ENCODE measurements around the gene CA11. TPM values are rescaled to one million over a fixed set of nuclear protein-coding genes. Genes with fewer than 3 reads are reported as not detected.
"Not testable (repeated sequence)": the region's sequence is repeated elsewhere in the genome, so short reads cannot be mapped to it uniquely, and the experiment has no call there.

Gene CA11
- total RNA-seq, 1 donor from 2014 or later, result 2.3 TPM

DNA sequence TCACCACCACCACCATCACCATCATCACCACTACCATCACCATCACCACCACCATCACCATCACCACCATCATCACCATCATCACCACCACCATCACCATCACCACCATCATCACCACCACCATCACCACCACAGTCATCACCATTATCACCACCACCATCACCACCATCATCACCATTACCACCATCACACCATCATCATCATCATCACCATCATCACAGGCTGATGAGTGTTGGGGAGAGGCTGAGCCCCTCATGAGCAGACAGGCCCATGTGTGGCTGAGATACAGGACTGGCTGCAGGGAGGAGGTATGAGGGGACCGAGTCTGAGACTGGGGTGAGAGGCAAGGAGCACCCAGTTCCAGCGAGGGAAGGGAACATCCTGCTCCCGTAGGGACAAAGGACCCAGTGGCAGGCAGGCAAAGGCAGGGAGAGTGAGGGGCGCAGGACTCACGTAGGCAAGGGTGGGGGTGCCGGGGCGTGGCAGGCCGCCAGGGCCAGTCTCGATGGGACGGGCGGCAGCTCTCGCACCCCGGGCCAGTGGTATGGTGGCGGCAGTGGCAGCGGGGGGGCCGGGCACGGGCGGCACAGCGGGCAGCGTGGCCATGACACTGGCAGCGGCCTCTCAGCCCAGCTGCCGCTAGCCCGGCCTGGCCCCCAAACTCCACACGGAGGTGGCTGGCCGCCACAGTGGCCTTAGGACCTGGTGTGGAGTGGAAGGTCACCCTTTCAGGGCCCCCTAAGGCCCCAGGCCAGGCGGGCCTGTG lies 24.1 kb upstream of the CA11 start:
- no peak for DNase-seq

DNA sequence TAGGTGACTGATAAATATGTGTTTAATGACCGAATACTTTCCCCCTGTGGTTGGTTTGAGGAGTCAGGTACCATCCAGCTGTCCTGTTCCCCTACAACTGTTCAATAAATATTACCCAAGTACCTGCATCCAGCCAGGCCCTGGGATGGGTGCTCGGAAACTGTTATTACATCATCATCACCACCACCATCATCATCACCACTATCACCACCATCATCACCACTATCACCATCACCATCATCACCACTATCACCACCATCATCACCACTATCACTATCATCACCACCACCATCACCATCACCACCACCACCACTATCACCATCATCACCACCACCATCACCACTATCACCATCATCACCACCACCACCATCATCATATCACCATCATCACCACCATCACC lies 22.8 kb upstream of the CA11 start:
- DNase-seq, result no peak

DNA sequence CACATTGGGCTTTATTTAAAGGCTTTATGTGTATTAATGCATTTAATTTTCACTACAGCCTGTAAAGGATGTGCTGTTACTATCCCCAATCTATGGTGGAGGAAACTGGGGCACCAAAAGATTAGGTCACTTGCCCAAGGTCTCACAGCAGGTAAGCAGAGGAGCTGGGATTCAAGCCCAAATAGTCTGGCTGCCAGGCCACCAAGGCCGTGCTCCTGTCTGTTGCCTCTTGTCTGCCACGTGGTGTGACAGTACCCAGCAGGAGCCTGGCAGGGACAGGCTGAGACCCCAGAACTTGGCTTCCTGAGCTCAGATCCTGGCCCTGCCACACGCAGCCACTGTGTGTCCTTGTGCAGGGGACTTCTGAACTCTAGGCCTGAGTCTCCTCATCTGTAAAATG lies 22.3 kb upstream of the CA11 start:
- no peak for DNase-seq

DNA sequence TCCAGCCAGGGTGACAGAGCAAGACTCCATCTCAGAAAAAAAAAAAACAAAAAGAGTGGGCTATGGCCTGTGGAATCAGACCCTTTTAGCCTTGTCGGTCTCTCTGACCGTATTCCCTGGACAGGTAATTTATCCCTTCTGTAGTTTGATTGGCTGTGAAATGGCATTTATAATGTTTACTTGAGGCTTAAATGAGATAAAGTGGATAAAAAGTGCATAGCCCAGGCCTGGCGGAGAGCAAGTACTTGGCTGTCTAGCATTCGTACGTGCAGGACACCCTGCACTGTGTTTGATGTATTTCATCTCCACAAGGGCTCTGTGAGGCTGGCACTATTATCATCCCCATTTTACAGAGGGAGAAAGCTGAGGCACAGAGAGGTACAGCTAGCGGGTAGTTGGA lies 19.8 kb upstream of the CA11 start:
- DNase-seq, result no peak

DNA sequence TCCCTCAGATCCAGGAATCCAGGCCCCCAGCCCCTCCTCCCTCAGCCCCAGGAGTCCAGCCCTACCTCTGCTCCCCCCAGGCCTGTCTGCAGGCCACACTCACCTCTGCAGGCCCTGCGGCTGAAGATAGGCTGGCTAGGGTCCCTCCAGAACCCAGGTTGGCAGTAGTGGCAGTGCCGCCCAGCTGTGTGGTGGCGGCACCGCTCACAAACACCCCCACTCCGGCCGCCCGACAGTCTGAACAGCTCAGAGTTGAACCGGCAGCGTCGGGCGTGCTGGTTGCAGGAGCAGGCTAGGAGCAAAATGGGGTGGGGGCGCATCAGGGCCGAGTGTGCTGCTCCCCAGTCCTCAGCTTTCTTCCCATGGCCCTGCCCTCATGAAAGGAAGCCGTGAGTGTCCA lies 18.5 kb upstream of the CA11 start:
- DNase-seq, result no peak

DNA sequence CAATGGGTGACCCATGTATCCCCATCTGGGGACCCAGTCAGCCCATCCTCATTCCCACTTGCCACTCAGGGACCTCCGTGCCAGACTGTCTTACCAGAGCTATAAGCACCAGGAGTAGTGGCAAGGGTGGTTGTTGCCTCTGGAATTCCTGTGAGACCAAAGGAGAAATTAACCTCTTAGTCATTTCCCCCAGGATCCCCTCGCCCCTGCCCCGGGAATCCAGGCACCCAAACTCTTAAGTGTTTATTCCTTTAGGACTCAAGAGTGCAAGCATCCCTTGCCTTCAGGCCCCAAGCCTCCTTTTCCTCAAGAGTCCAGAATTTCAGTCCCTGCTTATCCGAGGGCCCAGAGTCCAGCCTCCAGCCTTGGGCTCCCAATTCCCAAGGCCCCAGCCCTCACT lies 17.7 kb upstream of the CA11 start:
- no peak for DNase-seq

DNA sequence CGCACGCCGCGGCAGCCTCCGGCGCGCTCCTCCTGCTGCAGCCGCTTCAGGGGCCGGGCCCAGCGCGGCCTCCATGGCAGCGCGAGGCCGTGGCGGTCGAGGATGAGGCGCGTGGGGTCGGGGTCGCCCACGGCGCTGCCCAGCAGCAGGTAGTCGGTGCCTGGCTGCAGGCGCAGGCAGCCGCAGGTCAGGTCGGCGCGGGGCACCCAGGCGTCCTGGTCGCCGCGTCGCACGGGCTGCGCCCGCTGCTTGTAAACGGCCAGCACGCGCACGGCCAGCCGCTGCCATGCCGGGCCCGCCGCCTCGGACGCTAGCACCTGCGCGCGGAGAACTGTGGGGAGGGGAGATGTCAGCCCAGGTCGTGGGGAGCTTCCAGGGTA lies 15.7 kb upstream of the CA11 start:
- no peak for DNase-seq

DNA sequence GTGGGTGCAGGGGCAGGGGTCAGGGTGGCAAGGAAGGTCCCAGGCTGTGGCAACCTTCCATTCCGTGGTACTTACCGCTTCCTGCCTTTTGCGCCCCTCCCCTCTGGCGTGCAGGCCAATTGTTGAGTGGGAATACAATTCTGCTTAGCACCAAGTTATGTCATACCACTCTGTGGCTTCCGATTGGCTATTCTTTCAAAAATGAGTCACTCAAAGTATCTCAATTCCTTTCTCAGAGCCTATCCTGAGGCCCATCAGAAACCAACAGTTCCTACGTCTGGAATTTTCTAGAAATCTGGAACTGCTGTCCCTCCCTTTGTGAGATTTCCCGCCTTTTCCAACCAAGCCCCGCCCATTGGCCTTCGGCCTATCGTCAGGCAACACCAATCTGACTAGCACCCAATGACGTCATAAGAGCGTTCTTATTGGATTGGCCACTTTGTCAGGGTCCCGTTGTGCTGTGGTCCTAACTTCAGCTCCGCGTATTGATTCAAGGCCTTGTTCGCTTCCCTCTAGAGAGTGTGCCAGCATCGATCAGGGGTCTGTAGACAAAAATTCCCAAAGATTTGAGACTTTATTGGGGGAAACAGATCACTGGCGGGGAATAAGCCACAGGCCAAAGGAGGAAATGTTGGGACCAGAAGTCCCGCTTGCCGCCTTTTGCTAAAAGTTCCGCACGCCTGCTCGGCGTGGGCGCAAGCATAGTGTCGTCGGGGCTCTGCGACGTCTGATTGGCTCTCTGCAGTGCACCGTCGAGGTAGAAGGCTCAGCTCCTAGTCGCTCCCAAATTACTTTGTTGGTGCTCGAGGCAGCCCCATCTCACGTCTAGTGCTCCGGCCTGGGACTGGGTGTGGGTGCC lies 15.1 kb upstream of the CA11 start:
- peak; percentile 90 for DNase-seq

DNA sequence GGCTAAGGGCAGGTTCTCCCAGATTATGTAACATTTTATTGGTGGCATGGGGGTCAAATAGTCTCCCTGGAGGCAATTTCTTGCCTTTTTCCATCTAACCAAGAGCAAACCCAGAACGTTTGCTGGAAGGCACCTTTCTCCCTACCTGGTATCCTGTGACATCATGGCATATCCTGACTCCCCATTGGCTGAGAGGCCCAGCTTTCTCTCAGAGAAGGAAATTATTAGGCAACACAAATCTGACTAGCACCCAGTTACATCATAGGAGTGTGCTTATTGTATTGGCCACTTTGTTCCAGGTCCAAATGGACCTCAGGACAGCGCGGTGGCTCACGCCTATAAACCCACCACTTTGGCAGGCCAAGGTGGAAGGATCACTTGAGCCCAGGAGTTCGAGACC lies 13.8 kb upstream of the CA11 start:
- no peak for DNase-seq

DNA sequence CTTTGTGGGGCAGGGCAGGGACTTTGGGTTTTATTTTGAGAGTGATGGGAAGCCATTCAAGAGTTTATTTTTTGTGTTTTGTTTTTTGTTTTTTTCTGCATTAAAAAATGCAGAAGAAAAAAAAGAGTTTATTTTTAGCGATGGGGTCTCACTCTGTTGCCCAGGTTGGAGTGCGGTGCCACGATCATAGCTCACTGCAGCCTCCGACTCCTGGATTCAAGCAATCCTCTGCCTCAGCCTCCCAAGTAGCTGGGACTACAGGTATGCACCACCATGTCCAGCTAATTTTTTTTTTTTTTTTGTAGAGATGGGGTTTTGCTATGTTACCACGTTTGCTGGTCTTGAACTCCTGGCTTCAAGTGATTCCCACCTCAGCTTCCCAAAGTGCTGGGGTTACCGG lies 12.5 kb upstream of the CA11 start:
- DNase-seq, result no peak

DNA sequence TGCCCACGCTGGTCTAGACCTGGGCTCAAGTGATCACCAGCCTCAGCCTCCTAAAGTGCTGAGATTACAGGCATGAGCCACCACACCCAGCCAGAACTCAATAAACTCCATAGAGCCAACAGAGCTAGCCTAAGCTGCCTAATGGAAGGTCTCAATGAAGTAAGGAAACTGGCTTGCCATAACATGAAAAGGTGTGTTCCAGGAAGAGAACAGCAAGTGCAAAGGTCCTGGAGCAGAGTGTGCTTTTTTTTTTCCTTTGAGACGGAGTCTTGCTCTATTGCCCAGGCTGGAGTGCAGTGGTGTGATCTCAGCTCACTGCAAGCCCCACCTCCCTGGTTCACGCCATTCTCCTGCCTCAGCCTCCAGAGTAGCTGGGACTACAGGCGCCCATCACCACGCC lies 11.8 kb upstream of the CA11 start:
- not testable (repeated sequence) for DNase-seq

DNA sequence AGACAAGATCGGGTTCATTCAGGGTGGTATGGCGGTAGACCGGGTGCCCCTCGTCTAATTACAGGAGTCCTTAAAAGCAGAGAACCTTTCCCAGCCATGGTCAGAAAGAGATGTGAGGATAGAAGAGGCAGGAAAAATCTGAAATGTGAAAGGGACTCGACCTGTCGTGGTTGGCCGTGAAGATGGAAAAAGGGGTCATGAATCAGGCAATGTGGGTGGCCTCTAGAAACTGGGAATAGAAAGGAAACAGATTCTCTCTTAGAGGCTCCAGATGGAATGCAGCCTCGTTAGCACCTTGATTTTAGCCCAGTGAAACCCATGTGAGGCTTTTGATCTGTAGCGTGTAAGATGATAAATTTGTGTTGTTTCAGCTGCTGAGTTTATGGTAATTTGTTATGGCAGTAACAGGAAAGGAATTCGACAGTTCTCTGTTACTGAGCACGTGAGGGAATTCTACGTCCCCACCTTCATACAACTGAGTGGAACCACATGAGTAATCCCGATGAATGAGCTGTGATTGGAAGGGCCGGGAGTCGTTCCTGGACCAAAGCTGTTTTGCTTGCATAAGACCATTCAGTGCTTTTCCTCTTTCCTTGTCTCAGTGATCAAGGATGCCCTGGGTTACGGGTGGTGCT lies 11.0 kb upstream of the CA11 start:
- peak; percentile 46 for DNase-seq

DNA sequence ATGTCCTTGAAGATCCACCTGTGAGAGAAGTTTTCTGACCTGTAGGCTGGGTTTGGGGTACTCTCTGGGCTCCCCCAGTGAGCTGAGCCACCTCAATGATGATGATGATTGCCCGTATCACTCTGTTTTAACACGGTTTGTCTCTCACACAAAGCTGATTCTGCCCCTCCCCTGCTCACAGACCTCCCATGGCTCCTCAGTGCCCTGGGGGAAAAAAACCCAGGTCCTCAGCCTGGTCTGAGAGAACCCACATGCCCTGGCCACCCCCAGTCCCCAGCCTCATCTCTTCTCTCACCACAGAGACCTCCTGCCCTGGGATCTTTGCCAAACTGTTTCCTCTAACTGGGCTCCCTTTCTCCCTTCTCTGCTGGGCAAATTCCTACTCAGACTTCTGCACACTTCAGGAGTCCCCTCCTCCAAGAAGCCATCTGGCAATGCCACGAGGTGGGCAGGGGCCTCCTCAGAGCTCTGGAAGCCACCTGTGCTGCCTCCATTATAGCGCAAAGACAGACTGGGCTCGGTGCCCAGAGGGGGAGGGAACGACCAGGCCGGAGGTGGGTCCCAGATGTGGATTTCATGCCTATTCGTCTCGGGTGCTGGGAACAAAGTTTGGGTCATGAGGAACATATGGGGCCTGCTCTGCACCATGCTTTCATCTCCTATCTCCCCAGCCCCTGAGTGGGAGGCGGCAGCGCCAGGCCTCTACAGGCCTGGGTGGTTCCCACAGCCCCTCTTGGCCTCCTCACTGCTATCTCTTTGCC lies 8.5 kb upstream of the CA11 start:
- peak; percentile 12 for DNase-seq

DNA sequence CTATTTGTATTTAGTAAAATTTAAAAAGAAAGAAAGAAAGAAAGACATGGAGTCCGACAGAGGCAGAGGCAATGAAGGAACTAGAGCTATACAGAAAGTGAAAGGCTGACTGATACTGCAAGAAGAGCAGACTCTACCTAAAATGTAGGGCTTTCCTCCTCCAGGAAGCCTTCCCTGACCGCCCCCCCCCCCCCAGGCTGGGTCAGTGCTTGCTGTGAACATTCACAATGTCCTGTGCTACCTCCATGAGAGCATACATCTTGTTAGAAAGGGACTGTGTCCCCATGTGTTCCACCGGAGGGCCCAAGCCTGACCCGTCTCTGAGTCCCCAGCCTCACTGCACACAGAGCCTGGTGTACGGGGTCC lies 5.7 kb upstream of the CA11 start:
- no peak for DNase-seq

DNA sequence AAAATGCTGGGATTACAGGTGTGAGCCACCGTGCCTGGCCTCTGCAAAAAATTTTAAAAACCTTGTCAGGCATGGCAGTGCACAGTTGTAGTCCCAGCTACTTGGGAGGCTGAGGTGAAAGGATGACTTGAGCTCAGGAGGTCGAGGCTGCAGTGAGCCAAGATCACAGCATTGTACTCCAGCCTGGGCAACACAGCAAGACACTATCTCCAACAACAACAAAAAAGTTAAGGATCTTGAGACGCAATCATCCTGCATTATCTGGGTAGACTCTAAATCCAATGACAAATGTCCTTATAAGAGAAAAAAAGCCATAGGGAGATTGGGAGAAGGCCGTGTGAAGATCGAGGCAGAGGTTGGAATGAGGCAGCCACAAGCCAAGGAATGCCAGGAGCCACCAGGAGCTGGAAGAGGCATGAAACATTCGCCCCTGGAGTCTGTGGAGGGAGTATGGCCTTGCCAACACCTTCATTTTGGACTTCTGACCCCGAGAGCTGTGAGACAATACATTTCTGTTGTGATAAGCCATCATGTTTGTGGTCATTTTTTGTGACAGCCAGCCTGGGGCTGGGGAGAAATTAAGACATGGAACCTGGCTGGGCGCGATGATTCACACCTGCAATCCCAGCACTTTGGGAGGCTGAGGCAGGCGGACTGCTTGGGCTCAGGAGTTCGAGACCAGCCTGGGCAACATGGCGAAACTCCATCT lies 5.1 kb upstream of the CA11 start:
- DNase-seq, result no peak

DNA sequence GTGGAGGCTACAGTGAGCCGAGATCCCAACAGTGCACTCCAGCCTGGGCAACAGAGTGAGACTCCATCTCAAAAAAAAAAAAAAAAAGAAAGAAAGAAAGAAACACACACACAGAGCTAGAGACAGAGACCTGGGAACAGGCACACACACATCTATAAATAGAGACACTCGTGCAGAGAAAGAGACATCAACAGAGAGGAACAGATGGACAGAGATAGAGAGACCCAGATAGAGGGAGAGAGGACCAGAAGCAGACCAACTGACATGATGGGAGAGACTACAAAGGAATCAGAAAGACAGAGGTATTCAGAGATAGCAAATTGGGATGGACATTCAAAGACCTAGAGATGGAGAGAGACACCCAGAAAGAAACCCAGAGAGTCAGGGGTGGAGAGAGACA lies 2.1 kb upstream of the CA11 start:
- DNase-seq, result no peak

DNA sequence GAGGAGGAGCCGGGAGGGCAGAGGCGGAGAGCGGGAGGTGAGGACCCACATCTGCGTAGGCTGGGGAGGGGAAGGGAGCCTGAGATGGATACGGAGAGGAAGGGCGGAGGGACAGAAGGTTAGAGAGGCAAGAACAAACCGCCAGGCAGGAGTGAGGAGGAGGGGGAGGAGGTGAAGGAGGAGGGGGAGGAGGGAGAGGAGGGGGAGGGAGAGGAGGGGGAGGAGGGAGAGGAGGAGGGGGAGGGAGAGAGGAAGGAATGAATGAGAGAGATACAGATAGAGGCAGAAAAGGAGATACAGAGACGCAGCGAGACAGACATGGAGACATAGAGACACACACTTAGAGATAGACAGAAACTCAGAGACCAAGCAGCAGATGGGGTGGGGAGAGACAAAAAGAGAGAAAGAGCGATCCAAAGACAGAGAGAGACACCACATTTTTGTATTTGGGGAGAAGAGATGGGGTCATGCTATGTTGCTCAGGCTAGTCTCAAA lies 782 bp upstream of the CA11 start:
- no peak for DNase-seq

DNA sequence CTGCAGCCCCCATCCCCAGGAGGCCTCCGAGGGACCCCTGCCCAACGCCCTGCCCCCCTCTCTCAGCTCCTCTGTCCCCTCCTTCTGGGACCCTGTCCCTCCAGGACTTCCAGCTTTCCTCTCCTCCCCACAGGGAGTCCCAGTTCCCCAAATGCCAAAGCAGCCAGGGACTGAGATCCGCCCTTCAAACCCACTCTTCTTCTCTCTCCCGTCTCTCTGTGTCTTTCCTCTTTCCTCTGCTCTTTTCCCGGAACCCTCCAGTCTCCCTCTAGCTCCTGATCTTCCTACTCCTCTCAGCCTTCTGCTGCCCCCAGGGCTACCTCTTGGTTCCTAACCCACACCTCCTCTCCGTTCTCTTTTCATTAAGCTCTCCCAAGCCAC lies 377 bp downstream of the CA11 start:
- DNase-seq, result no peak

DNA sequence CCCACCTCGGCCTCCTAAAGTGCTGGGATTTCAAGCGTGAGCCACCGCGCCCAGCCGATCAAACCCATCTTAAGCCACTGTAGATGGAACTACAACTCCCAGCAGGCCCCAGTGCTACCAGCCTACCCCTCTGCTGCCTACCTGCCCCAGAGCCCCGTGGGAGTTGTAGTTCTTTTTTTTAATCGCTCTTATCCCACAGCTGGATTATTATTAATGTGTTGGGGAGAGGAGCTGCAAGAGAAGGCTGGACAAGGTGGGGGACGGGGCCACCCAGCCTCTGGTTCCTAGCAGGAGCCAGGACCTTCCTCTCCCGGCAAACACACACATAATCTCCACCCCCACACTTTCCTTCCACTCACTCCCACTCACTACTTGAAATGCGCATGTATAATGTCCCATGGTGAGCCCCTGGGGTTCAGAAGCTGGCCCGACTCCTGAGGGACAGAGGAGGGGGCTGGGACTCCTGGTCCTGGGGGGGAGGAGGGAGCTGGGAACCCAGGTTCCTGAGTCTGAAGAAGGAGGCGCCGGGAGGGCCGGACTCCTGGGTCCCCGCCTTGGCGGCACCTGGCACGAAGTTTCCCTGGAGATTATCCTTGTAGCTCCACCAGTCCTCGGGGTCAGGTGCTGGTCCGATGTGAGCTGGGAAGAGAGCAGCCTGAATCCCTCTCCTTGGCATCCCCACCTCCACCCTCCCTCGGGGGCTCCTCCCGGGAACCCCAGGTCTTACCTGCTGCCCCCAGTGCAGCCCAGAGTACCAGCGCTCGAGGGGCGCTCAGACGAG lies 958 bp downstream of the CA11 start:
- DNase-seq, result peak; percentile 73

DNA sequence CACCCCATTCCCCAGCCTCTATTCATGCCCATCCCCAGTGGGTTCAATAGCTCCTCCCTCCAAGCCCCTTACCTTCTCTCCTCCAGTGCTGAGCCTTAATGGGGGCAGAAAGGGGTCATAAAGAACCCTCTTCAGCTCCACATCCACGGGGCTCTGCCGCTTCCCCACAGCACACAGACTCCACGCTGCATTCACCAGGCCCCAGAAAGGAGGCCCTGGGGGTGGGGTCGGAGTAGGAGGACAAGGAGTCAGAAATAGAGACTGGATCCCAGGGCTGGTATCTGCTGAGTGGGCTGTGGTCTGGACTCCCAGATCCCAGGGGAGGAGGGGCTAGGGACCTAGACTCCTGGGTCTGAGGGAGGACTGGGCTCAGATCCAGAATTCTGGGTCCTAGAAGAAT lies 1.6 kb downstream of the CA11 start:
- no peak for DNase-seq

DNA sequence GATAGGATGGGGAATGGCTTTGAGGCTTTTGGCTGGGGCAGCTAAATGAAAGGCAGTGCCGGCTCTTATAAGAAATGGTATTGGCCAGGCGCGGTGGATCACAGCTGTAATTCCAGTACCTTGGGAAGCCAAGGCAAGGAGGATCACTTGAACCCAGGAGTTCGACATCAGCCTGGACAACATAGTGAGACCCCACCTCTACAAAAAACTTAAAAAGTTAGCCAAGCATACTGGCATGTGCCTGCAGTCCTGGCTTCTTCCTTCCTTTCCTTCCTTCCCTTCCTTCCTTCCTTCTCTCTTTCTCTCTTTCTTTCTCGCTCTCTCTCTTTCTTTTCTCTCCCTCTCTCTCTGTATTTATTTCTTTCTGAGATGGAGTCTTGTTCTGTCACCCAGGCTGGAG lies 3.1 kb downstream of the CA11 start:
- DNase-seq, result no peak

Measured in skin of body (tissue), 2 donors.